Measurements from ENCODE around the gene MAPK14.

Gene MAPK14

GRCh38 chr6:36089048-36089447, 61.4 kb downstream of the MAPK14 start:
- Histone ChIP-seq H2AFZ (ENCODE audit: low read depth, low read length) (no peak overlapping the region), H2BK15ac (ENCODE audit: low read depth, poor library complexity, severe bottlenecking) (no peak overlapping the region), H3K23ac (ENCODE audit: low read length in 2 of 2) (no peak overlapping the region), H2BK5ac (ENCODE audit: low read depth, low read length, poor library complexity, severe bottlenecking) (no peak overlapping the region), H3K79me1 (replicated peaks; ENCODE audit: low read length, poor library complexity, severe bottlenecking) (peaks cover 3% of the 10 kb centered on the region), H3K18ac (ENCODE audit: low read depth in 1 of 2, low read length in 2 of 2) (no peak overlapping the region), H3K4ac (ENCODE audit: low read depth in 1 of 2, low read length in 2 of 2) (no peak overlapping the region), H3K4me2 (ENCODE audit: low read length, poor library complexity, severe bottlenecking) (no peak overlapping the region), H3K14ac (ENCODE audit: low read length in 2 of 2) (no peak overlapping the region), H3K9me3 (ENCODE audit: control insufficient read depth, low read length) (no peaks in the 10 kb centered on the region), H4K91ac (ENCODE audit: low read length) (no peak overlapping the region), H4K8ac (ENCODE audit: low read length) (no peak overlapping the region), H2AK5ac (ENCODE audit: low read length, severe bottlenecking) (no peak overlapping the region), H3K4me1 (ENCODE audit: control insufficient read depth, insufficient read depth, low read depth, low read length) (no peaks in the 10 kb centered on the region), H3K27ac (ENCODE audit: low read length, poor library complexity, severe bottlenecking) (no peak overlapping the region), H3K27me3 (ENCODE audit: control insufficient read depth in 1 of 2, insufficient read depth in 1 of 2, low read length in 2 of 2) (no peaks in the 10 kb centered on the region), H3K9ac (ENCODE audit: low read length) (no peak overlapping the region), H3K4me3 (ENCODE audit: insufficient read depth in 1 of 2, low read depth in 1 of 2, low read length in 2 of 2) (no peak overlapping the region), H3K36me3 (ENCODE audit: control insufficient read depth in 1 of 2, insufficient read depth in 2 of 2, low read depth in 1 of 2, low read length in 2 of 2) (peaks cover 5 to 45% of the 10 kb centered on the region in 2 experiments), H2BK120ac (ENCODE audit: low read depth, low read length) (no peak overlapping the region), H2BK12ac (ENCODE audit: low read length in 2 of 2) (no peak overlapping the region)
- DNase-seq: no peak
- 100% methylated on average over 5 of the region's 5 CpGs for WGBS

GRCh38 chr6:36094238-36094637, 66.6 kb downstream of the MAPK14 start:
- Histone ChIP-seq H3K4ac (ENCODE audit: low read depth in 1 of 2, low read length in 2 of 2) (no peak overlapping the region), H3K27ac (ENCODE audit: low read length, poor library complexity, severe bottlenecking) (no peak overlapping the region), H2AFZ (ENCODE audit: low read depth, low read length) (no peak overlapping the region), H2BK12ac (ENCODE audit: low read length in 2 of 2) (no peak overlapping the region), H3K9ac (ENCODE audit: low read length) (peak overlapping the region; percentile 61), H3K4me1 (ENCODE audit: control insufficient read depth, insufficient read depth, low read depth, low read length) (no peaks in the 10 kb centered on the region), H2BK5ac (ENCODE audit: low read depth, low read length, poor library complexity, severe bottlenecking) (no peak overlapping the region), H3K79me1 (replicated peaks; ENCODE audit: low read length, poor library complexity, severe bottlenecking) (peaks cover 9% of the 10 kb centered on the region), H3K9me3 (ENCODE audit: control insufficient read depth, low read length) (no peaks in the 10 kb centered on the region), H3K4me2 (ENCODE audit: low read length, poor library complexity, severe bottlenecking) (no peak overlapping the region), H3K36me3 (ENCODE audit: control insufficient read depth in 1 of 2, insufficient read depth in 2 of 2, low read depth in 1 of 2, low read length in 2 of 2) (peaks cover 8 to 42% of the 10 kb centered on the region in 2 experiments), H2AK5ac (ENCODE audit: low read length, severe bottlenecking) (no peak overlapping the region), H3K27me3 (ENCODE audit: control insufficient read depth in 1 of 2, insufficient read depth in 1 of 2, low read length in 2 of 2) (no peaks in the 10 kb centered on the region), H2BK15ac (ENCODE audit: low read depth, poor library complexity, severe bottlenecking) (no peak overlapping the region), H3K23ac (ENCODE audit: low read length in 2 of 2) (no peak overlapping the region), H3K4me3 (ENCODE audit: insufficient read depth in 1 of 2, low read depth in 1 of 2, low read length in 2 of 2) (no peak overlapping the region), H2BK120ac (ENCODE audit: low read depth, low read length) (no peak overlapping the region), H4K8ac (ENCODE audit: low read length) (no peak overlapping the region), H4K91ac (ENCODE audit: low read length) (no peak overlapping the region), H3K18ac (ENCODE audit: low read depth in 1 of 2, low read length in 2 of 2) (no peak overlapping the region), H3K14ac (ENCODE audit: low read length in 2 of 2) (no peak overlapping the region)
- no peak for DNase-seq
- WGBS: 100% methylated on average over 1 of the region's 2 CpGs

- H3K27me3 ChIP-seq (ENCODE audit: control insufficient read depth in 1 of 2, insufficient read depth in 1 of 2, low read length in 2 of 2): no peaks in the 10 kb centered on the region
- no peak overlapping the region for H3K4ac ChIP-seq (ENCODE audit: low read depth in 1 of 2, low read length in 2 of 2)
- peak; percentile 79 for DNase-seq
- H3K4me1 ChIP-seq (ENCODE audit: control insufficient read depth, insufficient read depth, low read depth, low read length): no peaks in the 10 kb centered on the region
- no peak overlapping the region for H2BK5ac ChIP-seq (ENCODE audit: low read depth, low read length, poor library complexity, severe bottlenecking)
- no peak overlapping the region for H2BK12ac ChIP-seq (ENCODE audit: low read length in 2 of 2)
- H2BK15ac ChIP-seq (ENCODE audit: low read depth, poor library complexity, severe bottlenecking): no peak overlapping the region
- no peak overlapping the region for H4K91ac ChIP-seq (ENCODE audit: low read length)
- peak overlapping the region; percentile 61 for H3K9ac ChIP-seq (ENCODE audit: low read length)
- no peak overlapping the region for H2AFZ ChIP-seq (ENCODE audit: low read depth, low read length)
- H3K4me2 ChIP-seq (ENCODE audit: low read length, poor library complexity, severe bottlenecking): no peak overlapping the region
- H3K14ac ChIP-seq (ENCODE audit: low read length in 2 of 2): no peak overlapping the region
- peaks cover 8 to 43% of the 10 kb centered on the region in 2 experiments for H3K36me3 ChIP-seq (ENCODE audit: control insufficient read depth in 1 of 2, insufficient read depth in 2 of 2, low read depth in 1 of 2, low read length in 2 of 2)
- H3K23ac ChIP-seq (ENCODE audit: low read length in 2 of 2): no peak overlapping the region
- no peak overlapping the region for H2AK5ac ChIP-seq (ENCODE audit: low read length, severe bottlenecking)
- H3K27ac ChIP-seq (ENCODE audit: low read length, poor library complexity, severe bottlenecking): no peak overlapping the region
- no peak overlapping the region for H3K18ac ChIP-seq (ENCODE audit: low read depth in 1 of 2, low read length in 2 of 2)
- 13% methylated on average over 8 of the region's 9 CpGs for WGBS
- no peak overlapping the region for H3K4me3 ChIP-seq (ENCODE audit: insufficient read depth in 1 of 2, low read depth in 1 of 2, low read length in 2 of 2)
- H3K79me1 ChIP-seq (replicated peaks; ENCODE audit: low read length, poor library complexity, severe bottlenecking): peaks cover 9% of the 10 kb centered on the region
- H2BK120ac ChIP-seq (ENCODE audit: low read depth, low read length): no peak overlapping the region
- no peak overlapping the region for H4K8ac ChIP-seq (ENCODE audit: low read length)
- H3K9me3 ChIP-seq (ENCODE audit: control insufficient read depth, low read length): no peaks in the 10 kb centered on the region
Observed at GRCh38 chr6:36094753-36095496, 67.3 kb downstream of the MAPK14 start.

- H3K4me1 ChIP-seq (ENCODE audit: control insufficient read depth, insufficient read depth, low read depth, low read length): no peaks in the 10 kb centered on the region
- WGBS: 91% methylated on average over 5 of the region's 8 CpGs
- H4K91ac ChIP-seq (ENCODE audit: low read length): no peak overlapping the region
- no peaks in the 10 kb centered on the region for H3K27me3 ChIP-seq (ENCODE audit: control insufficient read depth in 1 of 2, insufficient read depth in 1 of 2, low read length in 2 of 2)
- no peak overlapping the region for H2AFZ ChIP-seq (ENCODE audit: low read depth, low read length)
- no peak overlapping the region for H2BK5ac ChIP-seq (ENCODE audit: low read depth, low read length, poor library complexity, severe bottlenecking)
- no peak for DNase-seq
- H3K79me1 ChIP-seq (replicated peaks; ENCODE audit: low read length, poor library complexity, severe bottlenecking): peaks cover 9% of the 10 kb centered on the region
- H3K14ac ChIP-seq (ENCODE audit: low read length in 2 of 2): no peak overlapping the region
- no peaks in the 10 kb centered on the region for H3K9me3 ChIP-seq (ENCODE audit: control insufficient read depth, low read length)
- peak overlapping the region; percentile 56 for H4K8ac ChIP-seq (ENCODE audit: low read length)
- no peak overlapping the region for H3K18ac ChIP-seq (ENCODE audit: low read depth in 1 of 2, low read length in 2 of 2)
- H2BK12ac ChIP-seq (ENCODE audit: low read length in 2 of 2): no peak overlapping the region
- H3K27ac ChIP-seq (ENCODE audit: low read length, poor library complexity, severe bottlenecking): no peak overlapping the region
- H2BK15ac ChIP-seq (ENCODE audit: low read depth, poor library complexity, severe bottlenecking): no peak overlapping the region
- H3K36me3 ChIP-seq (ENCODE audit: control insufficient read depth in 1 of 2, insufficient read depth in 2 of 2, low read depth in 1 of 2, low read length in 2 of 2): peaks cover 8 to 48% of the 10 kb centered on the region in 2 experiments
- no peak overlapping the region for H3K23ac ChIP-seq (ENCODE audit: low read length in 2 of 2)
- H3K4me3 ChIP-seq (ENCODE audit: insufficient read depth in 1 of 2, low read depth in 1 of 2, low read length in 2 of 2): no peak overlapping the region
- no peak overlapping the region for H3K4ac ChIP-seq (ENCODE audit: low read depth in 1 of 2, low read length in 2 of 2)
- no peak overlapping the region for H2AK5ac ChIP-seq (ENCODE audit: low read length, severe bottlenecking)
- no peak overlapping the region for H2BK120ac ChIP-seq (ENCODE audit: low read depth, low read length)
- no peak overlapping the region for H3K4me2 ChIP-seq (ENCODE audit: low read length, poor library complexity, severe bottlenecking)
- H3K9ac ChIP-seq (ENCODE audit: low read length): peak overlapping the region; percentile 61
Observed at GRCh38 chr6:36095497-36096391, 68.1 kb downstream of the MAPK14 start.

Measured in mesenchymal stem cell (in vitro differentiated cells and primary cell).